ENCODE data around the gene NEXMIF.

DNA sequence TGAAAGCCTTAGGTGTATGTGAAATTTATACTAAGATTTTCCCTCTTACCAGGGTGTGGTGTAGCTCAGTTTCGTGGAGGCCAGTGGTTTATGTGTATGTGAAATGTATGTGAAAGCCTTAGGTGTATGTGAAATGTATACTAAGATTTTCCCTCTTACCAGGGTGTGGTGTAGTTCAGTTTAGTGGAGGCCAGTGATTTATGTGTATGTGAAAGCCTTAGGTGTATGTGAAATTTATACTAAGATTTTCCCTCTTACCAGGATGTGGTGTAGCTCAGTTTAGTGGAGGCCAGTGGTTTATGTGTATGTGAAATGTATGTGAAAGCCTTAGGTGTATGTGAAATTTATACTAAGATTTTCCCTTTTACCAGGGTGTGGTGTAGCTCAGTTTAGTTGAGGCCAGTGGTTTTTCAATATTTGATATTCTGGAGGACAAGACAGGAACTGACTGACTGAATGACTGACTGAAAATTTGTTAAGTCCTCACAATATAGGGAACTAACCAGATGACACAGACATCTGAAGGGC is 143.7 kb downstream of the NEXMIF start:
- TF ChIP-seq, protein P1, sequence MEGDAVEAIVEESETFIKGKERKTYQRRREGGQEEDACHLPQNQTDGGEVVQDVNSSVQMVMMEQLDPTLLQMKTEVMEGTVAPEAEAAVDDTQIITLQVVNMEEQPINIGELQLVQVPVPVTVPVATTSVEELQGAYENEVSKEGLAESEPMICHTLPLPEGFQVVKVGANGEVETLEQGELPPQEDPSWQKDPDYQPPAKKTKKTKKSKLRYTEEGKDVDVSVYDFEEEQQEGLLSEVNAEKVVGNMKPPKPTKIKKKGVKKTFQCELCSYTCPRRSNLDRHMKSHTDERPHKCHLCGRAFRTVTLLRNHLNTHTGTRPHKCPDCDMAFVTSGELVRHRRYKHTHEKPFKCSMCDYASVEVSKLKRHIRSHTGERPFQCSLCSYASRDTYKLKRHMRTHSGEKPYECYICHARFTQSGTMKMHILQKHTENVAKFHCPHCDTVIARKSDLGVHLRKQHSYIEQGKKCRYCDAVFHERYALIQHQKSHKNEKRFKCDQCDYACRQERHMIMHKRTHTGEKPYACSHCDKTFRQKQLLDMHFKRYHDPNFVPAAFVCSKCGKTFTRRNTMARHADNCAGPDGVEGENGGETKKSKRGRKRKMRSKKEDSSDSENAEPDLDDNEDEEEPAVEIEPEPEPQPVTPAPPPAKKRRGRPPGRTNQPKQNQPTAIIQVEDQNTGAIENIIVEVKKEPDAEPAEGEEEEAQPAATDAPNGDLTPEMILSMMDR (IDR thresholded peaks at IDR 0.05) = no peak
- no peak for TF ChIP-seq POLR2AphosphoS5 (IDR thresholded peaks at IDR 0.05)
- TF ChIP-seq POLR2A (IDR thresholded peaks at IDR 0.05) = no peak
- no peak for TF ChIP-seq EP300 (IDR thresholded peaks at IDR 0.05)
